GM20431 (cell line): ENCODE data around the gene PEX26.
"Not testable (repeated sequence)": the region's sequence is repeated elsewhere in the genome, so short reads cannot be mapped to it uniquely, and the experiment has no call there.

Experiments
- in situ Hi-C: fragments of 300-500 bp; cut with MseI, MboI; formaldehyde crosslinking; loops from one replicate; pipeline ENCODE4 v1.15.0; 2020; ENCODE audit warnings: low sequenced_read_pairs; ENCODE audit not compliant: unreplicated experiment

PEX26 gene

DNA sequence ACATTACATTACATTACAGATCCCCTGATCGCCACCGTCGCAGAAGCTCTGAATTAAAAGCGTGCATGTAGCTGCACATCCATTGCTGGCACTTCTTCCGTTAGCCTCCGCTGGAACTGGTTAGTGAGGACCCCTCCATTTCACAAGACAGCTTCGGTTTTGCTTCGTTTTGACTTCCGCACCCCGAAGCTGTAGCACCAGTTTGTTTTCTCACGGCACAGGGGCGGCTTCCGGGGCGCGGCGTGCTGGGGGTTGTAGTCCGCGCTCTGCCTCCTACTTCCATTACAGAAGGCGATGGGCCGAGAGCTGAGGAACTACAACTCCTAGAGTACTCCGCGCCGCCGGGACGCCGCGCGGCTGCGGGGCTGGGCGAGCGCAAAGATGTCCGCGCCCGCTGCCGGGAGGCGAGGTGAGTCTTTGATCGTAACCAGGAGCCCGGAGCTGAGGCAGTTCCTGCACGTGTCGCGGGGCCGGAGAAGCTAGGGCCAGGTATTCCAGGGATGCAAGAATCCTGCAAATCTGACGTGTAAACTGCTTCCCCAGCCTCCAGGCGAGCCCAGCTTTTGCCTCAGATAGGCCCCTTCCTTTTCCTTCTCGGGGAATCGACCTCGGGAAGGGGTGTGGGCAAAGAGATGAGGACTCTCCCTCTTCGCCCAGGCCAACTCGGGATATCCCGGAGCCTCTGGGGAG is at the start of gene PEX26:
PEX26 (plus strand) TSS at position 352 of the 690 bp plus-strand sequence. CDS start 387 bp downstream, outside the sequence.
- in situ Hi-C loops, result no loop called here

DNA sequence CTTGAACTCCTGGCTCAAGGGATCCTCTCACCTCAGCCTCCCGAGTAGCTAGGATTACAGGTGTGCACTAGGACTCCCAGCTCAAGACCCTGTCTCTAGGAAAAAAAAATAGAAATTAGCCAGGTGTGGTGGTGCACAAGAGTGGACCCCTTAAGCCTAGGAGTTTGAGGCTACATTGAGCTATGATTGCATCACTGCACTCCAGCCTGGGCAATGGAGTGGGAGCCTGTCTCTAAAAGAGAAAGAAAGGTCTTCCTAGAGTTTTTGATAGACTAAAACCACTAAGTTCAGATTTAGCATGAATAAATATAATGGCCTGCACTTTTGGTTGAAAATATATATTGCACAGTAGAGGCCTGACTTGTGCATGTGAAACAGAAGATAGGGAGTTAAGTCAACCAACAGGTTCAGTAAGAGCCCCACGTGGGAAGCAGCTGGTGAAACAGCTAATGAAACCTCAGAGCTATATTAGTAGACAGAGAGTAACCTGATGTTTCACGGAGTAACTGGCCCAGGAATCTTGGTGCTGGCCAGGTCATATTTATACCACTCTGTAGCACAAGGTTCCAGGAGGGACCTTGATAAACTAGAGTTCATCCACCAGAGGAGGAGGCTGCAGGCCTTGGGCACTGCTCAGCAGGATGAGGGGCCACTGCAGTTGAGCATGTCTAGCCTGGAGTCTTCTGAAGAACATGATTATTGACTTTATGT is 48.8 kb upstream of the PEX26 start:
- in situ Hi-C loops, result no loop called here

DNA sequence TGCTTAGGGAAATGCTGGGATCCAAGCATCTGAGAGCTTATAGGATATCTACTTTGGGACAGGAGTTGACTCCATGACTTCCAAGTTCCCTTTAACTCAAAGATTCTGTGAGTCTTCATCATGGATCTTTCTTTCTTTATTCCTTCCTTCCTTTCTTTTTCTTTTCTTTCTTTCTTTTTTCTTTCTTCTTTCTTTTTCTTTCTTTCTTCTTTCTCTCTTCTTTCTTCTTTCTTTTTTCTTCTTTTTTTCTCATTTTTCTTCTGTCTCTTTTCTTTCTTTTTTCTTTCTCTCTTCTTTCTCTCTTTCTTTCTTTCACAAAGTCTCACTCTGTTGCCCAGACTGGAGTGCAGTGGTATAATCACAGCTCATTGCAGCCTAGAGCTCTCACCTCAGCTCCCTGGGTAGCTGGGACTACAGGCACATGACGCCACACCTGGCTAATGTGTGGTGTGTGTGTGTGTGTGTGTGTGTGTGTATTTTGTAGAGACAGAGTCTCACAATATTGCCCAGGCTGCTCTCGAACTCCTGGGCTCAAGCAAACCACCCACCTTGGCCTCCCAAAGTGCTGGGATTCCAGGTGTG is 48.0 kb upstream of the PEX26 start:
- in situ Hi-C loops, result no loop called here

GRCh38 chr22:18031695-18032454 is 45.9 kb upstream of the PEX26 start:
- in situ Hi-C loops, result no loop called here

DNA sequence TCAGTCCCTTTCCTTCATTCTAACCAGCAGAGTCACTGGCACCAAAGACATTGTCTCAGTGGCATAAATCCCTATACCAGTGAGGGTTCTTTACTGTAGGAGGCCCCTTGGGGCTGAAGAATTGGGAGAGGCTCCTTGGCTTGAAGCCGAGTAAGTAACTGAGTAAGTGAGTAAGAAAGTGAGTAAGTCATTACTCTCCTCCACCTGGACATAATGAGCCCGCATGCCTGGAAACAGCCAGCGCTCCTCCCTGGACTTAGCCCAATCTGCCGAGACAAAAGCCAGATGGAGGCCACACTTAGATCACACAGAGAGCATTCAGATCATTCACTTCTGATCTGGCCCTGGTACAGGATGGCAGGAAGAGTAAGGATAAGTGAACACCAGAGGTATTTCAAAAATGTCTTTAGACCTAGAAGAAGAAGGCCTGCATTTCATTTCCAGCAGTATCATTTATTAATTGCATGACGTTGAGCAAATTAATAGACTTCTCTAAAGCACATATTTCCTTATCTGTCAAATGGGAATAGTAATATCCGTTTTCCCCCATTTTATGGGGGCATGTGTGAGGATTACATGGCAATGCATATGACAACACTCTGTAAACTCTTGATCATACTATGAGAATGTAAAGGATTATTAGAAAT is 45.2 kb upstream of the PEX26 start:
- in situ Hi-C loops, result no loop called here

DNA sequence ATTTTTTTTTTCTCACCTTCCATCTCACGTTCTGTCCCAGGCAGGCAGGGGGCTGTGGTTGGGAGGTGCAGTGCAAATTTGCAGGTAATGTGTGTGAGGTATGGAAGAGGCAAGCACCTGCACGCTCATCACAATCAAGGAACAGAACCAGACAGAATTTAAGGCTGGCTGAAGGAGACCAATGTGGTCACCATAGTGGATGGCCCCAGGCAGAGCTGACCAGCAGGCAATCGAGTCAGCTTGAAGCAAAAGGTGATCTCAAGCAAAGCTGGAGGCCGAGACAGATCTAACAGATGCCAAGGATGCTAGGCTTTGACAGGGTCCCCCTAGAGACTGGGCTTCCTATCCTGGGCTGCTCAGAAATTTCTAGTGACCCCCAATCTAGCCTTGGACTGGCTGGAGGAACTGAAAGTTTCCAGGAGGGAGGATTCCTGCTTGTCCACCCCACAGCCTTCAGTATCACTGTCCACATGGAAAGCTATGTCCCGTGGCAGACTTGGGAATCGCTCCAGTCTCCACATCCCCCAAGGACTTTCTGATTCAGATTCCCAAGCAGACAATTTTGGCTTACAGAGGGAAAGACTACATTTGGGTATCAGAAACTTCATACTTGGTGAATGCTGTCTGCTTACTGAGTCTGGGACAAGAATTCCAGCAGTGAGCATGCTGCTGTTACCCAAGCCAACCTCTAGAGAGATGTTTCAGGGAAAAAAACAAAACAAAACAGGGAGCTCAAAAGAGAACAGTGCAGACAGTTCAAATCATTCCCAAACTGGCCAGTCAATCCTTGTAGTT is 44.4 kb upstream of the PEX26 start:
- in situ Hi-C loops, result no loop called here

GRCh38 chr22:18034076-18034475 is 43.7 kb upstream of the PEX26 start:
- in situ Hi-C loops, result no loop called here

- in situ Hi-C loops, result no loop called here
Observed at GRCh38 chr22:18035751-18036150, 42.0 kb upstream of the PEX26 start.

GRCh38 chr22:18040898-18041297 is 36.9 kb upstream of the PEX26 start:
- in situ Hi-C loops, result not testable (repeated sequence)

DNA sequence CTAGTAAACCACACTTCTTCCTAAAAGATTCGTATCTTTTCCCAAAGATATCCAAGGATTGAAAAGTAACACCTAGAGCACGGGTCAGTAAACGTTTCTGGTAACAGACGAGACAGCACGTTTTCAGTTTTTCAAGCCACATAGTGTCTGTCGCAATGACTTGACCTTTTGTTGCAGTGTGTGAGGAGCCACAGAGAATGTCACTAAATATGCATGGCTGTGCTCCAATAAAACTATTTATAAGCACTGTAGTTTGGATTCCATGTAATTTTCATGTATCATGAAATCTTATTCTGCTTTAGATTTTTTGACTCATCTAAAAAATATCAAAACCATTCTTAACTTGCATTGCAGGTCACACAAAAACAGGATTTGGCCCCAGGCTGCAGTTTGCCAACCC is 35.1 kb upstream of the PEX26 start:
- in situ Hi-C loops, result no loop called here

DNA sequence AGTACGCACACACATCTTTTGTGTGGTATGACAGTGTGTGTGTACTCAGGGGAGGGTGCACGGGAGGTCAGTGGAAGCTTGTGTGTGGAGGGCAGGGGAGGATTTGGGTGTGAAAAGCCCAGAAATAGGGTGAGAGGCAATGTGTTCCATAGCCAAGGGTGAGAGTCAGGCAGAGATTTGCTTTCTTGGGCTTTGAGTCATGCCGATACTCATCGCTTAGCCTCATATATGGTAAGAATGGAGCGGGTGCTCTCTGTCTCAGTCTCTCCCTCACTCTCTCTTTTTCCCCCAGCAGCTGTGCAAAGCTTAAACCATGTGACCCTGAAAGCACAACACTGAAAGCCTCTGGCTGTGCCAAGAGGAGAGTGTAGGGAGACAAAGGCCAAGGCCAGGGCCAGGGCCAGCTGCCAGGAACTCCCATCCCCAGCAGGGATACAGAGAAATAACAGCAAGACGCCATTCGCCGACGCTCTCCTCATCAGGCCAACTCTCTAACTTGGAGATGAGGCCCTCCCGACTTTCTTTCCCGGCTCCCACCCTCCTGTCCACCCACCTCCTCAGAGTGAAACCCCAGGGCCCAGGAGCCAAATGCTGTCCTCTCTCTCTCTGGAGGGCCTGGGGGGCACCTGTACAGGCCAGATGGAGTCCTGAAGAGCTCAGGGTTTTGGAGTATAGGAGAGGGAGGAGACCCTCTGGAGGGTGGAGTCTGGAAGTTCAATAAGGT is 33.1 kb upstream of the PEX26 start:
- in situ Hi-C loops, result no loop called here

DNA sequence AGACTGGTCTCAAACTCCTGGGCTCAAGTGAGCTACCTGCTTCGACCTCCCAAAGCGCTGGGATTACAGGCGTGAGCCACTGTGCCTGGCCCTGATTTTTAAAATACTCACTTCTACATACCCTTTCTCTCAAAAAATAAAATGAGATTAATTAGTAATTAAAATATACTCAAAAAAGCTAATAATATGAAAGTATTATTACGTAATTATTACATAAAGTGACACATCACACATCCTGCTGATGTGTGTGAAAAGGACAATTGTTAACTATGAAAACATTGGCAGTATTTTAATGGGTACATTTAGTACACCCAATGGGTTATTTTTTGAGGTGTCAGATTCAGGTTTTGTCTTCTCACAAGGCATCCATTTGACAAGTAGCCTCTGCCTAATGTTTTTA is 32.0 kb upstream of the PEX26 start:
- in situ Hi-C loops, result no loop called here

- in situ Hi-C loops, result no loop called here
Observed at GRCh38 chr22:18048041-18048440, 29.7 kb upstream of the PEX26 start.

DNA sequence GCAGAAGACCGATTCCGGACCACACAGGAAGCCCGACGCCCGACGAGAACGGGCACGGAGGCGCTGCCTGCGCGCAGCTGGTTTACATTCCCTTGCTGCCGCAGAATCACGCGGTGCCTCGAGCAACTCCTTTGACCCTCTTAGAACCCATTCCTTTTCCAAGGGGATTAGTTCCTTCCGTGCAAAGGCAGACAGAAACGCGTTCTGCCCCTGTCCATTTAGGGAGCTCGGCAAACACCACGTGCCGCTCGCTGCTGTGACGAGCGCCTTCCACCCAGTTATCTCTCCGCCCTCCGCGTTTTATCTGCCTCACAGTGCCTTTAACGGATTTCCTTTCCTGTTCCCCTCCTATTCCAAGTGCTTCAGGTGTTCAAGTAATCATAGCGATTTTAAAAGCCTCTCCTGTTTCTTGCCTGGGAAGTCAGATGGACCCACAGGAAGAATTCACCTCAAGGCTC is 29.3 kb upstream of the PEX26 start:
- in situ Hi-C loops, result no loop called here

DNA sequence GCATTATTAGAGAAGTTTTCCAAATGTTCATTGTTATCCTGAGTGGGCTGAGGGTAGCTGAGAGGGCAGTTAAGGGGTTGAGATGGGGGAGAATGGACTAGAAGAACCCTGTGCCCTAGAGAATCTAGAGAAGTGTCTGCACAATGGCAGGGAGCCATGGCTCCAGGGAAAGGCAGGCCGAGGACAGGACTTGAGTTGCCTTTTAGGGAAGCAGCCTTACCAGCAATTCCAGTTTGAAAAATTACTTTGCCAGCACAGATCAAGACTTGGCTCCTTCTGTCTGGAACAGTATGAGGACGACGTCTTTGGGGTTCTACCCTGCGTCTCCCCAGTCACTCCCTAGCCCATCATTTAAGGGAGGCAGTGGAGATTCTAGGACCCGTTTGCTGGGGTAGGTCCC is 27.7 kb upstream of the PEX26 start:
- in situ Hi-C loops, result loop anchor here (25.0 kb wide), 1 partner anchor 313 kb away; no protein-coding TSS in a partner anchor

GRCh38 chr22:18051113-18051512 is 26.7 kb upstream of the PEX26 start:
- in situ Hi-C loops, result loop anchor here (25.0 kb wide), 1 partner anchor 314 kb away; no protein-coding TSS in a partner anchor

GRCh38 chr22:18053216-18053946 is 24.4 kb upstream of the PEX26 start:
- in situ Hi-C loops, result loop anchor here (25.0 kb wide), 1 partner anchor 316 kb away; no protein-coding TSS in a partner anchor
